GM12873 (cell line): ENCODE measurements around the gene CEBPA.

Experiments used
- CTCF ChIP-seq: IDR thresholded peaks from 2 replicates; pipeline ENCODE4 v1.5.1; 2012; ENCODE audit warnings: low read depth, mild to moderate bottlenecking, moderate library complexity, low read length, control low read depth; ENCODE audit not compliant: insufficient read depth; ENCODE audit errors: missing control alignments

The CEBPA gene

DNA sequence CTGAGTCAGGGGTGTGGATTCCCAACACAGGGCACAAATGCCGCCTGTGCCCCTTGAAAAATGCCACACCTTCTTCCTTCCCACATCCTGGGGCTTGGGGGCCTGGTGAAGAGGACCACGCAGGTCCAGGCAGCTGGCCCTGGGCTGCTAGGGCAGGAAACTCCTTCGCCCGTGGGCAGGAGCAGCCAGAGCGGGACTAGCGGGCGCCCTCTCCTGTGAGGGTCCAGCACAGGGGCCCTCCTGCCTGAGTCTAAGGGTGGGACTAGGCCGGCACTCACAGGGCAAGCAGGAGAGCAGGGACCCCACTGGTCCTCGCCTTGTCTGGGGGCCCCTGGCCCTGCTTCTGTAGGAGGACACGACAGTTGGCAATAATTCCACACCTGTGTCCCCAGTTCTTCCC is 7.5 kb upstream of the CEBPA start:
- TF ChIP-seq CTCF, result no peak

GRCh38 chr19:33306853-33307792 is 4.8 kb upstream of the CEBPA start:
- no peak for TF ChIP-seq CTCF

DNA sequence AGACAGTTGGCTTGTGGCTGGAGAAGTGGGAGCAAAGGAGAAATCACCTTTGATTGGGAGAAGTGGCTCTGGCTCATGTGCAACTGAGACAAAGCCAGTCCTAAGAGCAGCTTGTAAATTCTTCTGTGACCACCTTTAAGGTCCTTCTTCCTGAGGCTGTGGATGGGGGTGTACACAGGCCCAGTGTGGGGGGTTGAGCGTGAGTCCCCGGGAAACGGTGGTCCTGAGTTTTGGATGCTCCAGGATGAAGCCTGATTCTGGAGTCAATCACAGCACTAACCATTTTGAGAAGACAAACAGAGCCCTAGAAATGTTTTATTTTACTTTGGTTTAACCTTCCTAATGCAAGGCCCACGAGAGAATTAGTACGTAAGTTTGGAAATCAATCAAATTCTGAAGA is 3.9 kb upstream of the CEBPA start:
- TF ChIP-seq CTCF, result no peak

GRCh38 chr19:33304760-33305647 is 2.7 kb upstream of the CEBPA start:
- peak; percentile 27 for TF ChIP-seq CTCF

DNA sequence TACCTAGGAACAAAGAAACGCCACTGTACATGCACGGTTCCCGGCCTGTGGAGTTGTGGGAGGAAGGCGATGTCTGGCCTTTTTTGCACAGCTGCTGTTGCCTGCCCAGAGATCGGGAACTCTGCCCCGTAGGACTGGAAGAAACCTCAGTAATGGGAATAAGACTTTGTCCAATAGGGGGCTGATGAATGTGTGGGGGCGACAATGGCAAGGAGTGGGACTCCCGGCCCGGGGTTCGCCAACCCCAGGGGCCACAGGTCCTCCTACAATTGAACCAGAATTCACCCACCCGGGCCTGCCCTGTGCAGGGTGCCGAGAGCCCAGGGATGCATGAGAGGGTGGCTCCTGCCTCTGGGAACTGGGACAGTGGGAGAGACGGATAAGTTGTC is 2.0 kb upstream of the CEBPA start:
- no peak for TF ChIP-seq CTCF

DNA sequence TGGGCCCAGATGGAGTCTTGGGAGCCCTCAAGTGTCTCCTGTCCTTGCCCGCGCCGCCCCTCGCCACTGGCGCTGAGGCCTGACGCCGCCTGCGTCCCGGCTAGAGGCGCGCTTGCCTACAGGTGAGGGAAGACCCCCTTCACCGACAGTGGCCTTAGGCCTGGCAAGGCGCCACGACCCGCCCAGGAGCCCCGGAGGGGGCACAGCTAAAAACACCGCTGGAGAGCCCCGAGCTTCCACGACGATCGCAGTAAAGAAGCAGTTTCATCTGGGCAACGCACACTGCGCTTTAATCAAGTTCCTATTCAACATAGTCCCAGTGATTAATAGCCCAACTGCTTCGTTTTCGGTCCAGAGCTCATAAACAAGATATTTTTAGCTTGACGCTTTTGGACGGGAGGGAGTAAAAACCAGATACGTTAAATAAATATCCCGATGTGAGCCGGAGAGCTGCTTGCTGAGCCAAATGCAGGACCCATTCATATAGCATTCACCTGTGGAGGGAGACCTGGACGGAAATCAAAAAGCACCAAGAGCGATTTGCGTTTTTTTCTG is 1.5 kb upstream of the CEBPA start:
- no peak for TF ChIP-seq CTCF
